ENCODE data around the gene NEUROD6. TPM values are rescaled to one million over a fixed set of nuclear protein-coding genes. Genes with fewer than 3 reads are reported as not detected.

Gene NEUROD6
- total RNA-seq, 1 experiment from 2014 or later, result not detected

GRCh38 chr7:31343516-31344305, 3.2 kb upstream of the NEUROD6 start:
- Histone ChIP-seq H3K4me1 (ENCODE audit: insufficient read depth, low read length, poor library complexity, severe bottlenecking) (peaks cover 61% of the 10 kb centered on the region), H3K4me3 (ENCODE audit: low read depth, low read length, poor library complexity, severe bottlenecking) (peak overlapping the region; percentile 7), H3K27ac (ENCODE audit: low read depth, low read length, poor library complexity, severe bottlenecking) (peak overlapping the region; percentile 88), H3K36me3 (ENCODE audit: insufficient read depth, low read length, poor library complexity, severe bottlenecking) (no peaks in the 10 kb centered on the region), H3K9me3 (ENCODE audit: low read depth, low read length, poor library complexity, severe bottlenecking) (no peaks in the 10 kb centered on the region), H3K27me3 (replicated peaks; ENCODE audit: insufficient read depth, low read depth, low read length, poor library complexity) (no peaks in the 10 kb centered on the region)
- BruUV-seq (replicated peaks), result no TSS peak
- ChIA-PET POLR2A (ENCODE audit: low non-redundant PET) (interaction anchor here (0.7 kb wide), 1 partner anchor 178 kb away, joined by 4 read pairs; no protein-coding TSS in a partner anchor), CTCF (interaction anchor here (0.7 kb wide), 1 partner anchor 64 kb away, joined by 3 read pairs; no protein-coding TSS in a partner anchor)
- TF ChIP-seq EZH2 (IDR thresholded peaks at IDR 0.05; ENCODE audit: borderline replicate concordance, low read depth, low read length, poor library complexity, severe bottlenecking) (no peak), CTCF (conservative IDR thresholded peaks at IDR 0.05; ENCODE audit: low read depth, low read length) (no peak)
- intact Hi-C loops (cut with micrococcal nuclease; ENCODE audit: unreplicated experiment), result loop anchor here (1.0 kb wide), 1 partner anchor 150 kb away; no protein-coding TSS in a partner anchor
- DNase-seq (ENCODE audit: low spot score), result peak; percentile 89

- POLR2A ChIA-PET (ENCODE audit: low non-redundant PET), result no interaction called here
Measured at GRCh38 chr7:31341141-31341540, 615 bp upstream of the NEUROD6 start.

GRCh38 chr7:31340051-31340450, 475 bp downstream of the NEUROD6 start:
- no peak for TF ChIP-seq EZH2 (IDR thresholded peaks at IDR 0.05; ENCODE audit: borderline replicate concordance, low read depth, low read length, poor library complexity, severe bottlenecking)
- no peak for TF ChIP-seq CTCF (conservative IDR thresholded peaks at IDR 0.05; ENCODE audit: low read depth, low read length)
- no peak overlapping the region for H3K27ac ChIP-seq (ENCODE audit: low read depth, low read length, poor library complexity, severe bottlenecking)
- CTCF ChIA-PET, result no interaction called here
- peaks cover 63% of the 10 kb centered on the region for H3K4me1 ChIP-seq (ENCODE audit: insufficient read depth, low read length, poor library complexity, severe bottlenecking)
- H3K36me3 ChIP-seq (ENCODE audit: insufficient read depth, low read length, poor library complexity, severe bottlenecking), result no peaks in the 10 kb centered on the region
- no TSS peak for BruUV-seq (replicated peaks)
- H3K9me3 ChIP-seq (ENCODE audit: low read depth, low read length, poor library complexity, severe bottlenecking), result no peaks in the 10 kb centered on the region
- no peak overlapping the region for H3K4me3 ChIP-seq (ENCODE audit: low read depth, low read length, poor library complexity, severe bottlenecking)
- POLR2A ChIA-PET (ENCODE audit: low non-redundant PET), result no interaction called here
- no peak for DNase-seq (ENCODE audit: low spot score)
- intact Hi-C loops (cut with micrococcal nuclease; ENCODE audit: unreplicated experiment), result no loop called here
- no peaks in the 10 kb centered on the region for H3K27me3 ChIP-seq (replicated peaks; ENCODE audit: insufficient read depth, low read depth, low read length, poor library complexity)

More at GRCh38 chr7:31341141-31341540, 615 bp upstream of the NEUROD6 start:
- no peak overlapping the region for H3K4me3 ChIP-seq (ENCODE audit: low read depth, low read length, poor library complexity, severe bottlenecking)
- peak overlapping the region; percentile 88 for H3K27ac ChIP-seq (ENCODE audit: low read depth, low read length, poor library complexity, severe bottlenecking)
- DNase-seq (ENCODE audit: low spot score), result no peak
- no peaks in the 10 kb centered on the region for H3K27me3 ChIP-seq (replicated peaks; ENCODE audit: insufficient read depth, low read depth, low read length, poor library complexity)
- H3K4me1 ChIP-seq (ENCODE audit: insufficient read depth, low read length, poor library complexity, severe bottlenecking), result peaks cover 68% of the 10 kb centered on the region
- H3K36me3 ChIP-seq (ENCODE audit: insufficient read depth, low read length, poor library complexity, severe bottlenecking), result no peaks in the 10 kb centered on the region
- intact Hi-C loops (cut with micrococcal nuclease; ENCODE audit: unreplicated experiment), result no loop called here
- H3K9me3 ChIP-seq (ENCODE audit: low read depth, low read length, poor library complexity, severe bottlenecking), result no peaks in the 10 kb centered on the region
- no peak for TF ChIP-seq CTCF (conservative IDR thresholded peaks at IDR 0.05; ENCODE audit: low read depth, low read length)
- no peak for TF ChIP-seq EZH2 (IDR thresholded peaks at IDR 0.05; ENCODE audit: borderline replicate concordance, low read depth, low read length, poor library complexity, severe bottlenecking)
- CTCF ChIA-PET, result no interaction called here
- BruUV-seq (replicated peaks), result no TSS peak
